GM12892 (cell line): ENCODE measurements around the gene SLC4A5.

Experiments used
- POLR2A ChIP-seq: IDR thresholded peaks from 2 replicates; pipeline ENCODE4 v1.6.1; 2011; ENCODE audit warnings: low read depth, low read length, control low read depth
- POLR2AphosphoS5 ChIP-seq: IDR thresholded peaks from 2 replicates; pipeline ENCODE4 v1.6.1; 2011; ENCODE audit warnings: low read depth, low read length, control low read depth
- TAF1 ChIP-seq: IDR thresholded peaks from 2 replicates; pipeline ENCODE4 v1.6.1; 2011; ENCODE audit warnings: low read depth, mild to moderate bottlenecking, control low read depth, low read length, borderline replicate concordance

GRCh38 chr2:74249406-74250122, 93.7 kb downstream of the SLC4A5 start:
- TF ChIP-seq POLR2A (no peak), POLR2AphosphoS5 (no peak), TAF1 (no peak)
